ENCODE results near the gene ZNRD2.
A peak's percentile ranks its signal among the peaks of the same experiment; 100 is the strongest.
"Not testable (repeated sequence)": the region's sequence is repeated elsewhere in the genome, so short reads cannot be mapped to it uniquely, and the experiment has no call there.

The ZNRD2 gene

GRCh38 chr11:65555693-65556231 lies 14.5 kb upstream of the ZNRD2 start:
- peak; percentile 83 for DNase-seq (ENCODE audit: low read depth)

- DNase-seq (ENCODE audit: low read depth), result no peak
Measured at GRCh38 chr11:65556470-65557279, 13.6 kb upstream of the ZNRD2 start.

- no peak for DNase-seq (ENCODE audit: low read depth)
Measured at GRCh38 chr11:65557280-65558001, 12.8 kb upstream of the ZNRD2 start.

GRCh38 chr11:65558002-65558929 lies 12.0 kb upstream of the ZNRD2 start, which contains the start of gene LTBP3:
LTBP3 (minus strand) TSS chr11:65558359; CDS start chr11:65557959, 400 bp downstream.
- peak; percentile 82 for DNase-seq (ENCODE audit: low read depth)

- no peak for DNase-seq (ENCODE audit: low read depth)
Measured at GRCh38 chr11:65558930-65559509, 11.3 kb upstream of the ZNRD2 start.

- DNase-seq (ENCODE audit: low read depth), result no peak
Measured at GRCh38 chr11:65559535-65559934, 10.7 kb upstream of the ZNRD2 start.

GRCh38 chr11:65559951-65560537 lies 10.2 kb upstream of the ZNRD2 start:
- no peak for DNase-seq (ENCODE audit: low read depth)

- DNase-seq (ENCODE audit: low read depth), result no peak
Measured at GRCh38 chr11:65560555-65561418, 9.5 kb upstream of the ZNRD2 start.

GRCh38 chr11:65562020-65562419 lies 8.3 kb upstream of the ZNRD2 start:
- DNase-seq (ENCODE audit: low read depth), result no peak

- no peak for DNase-seq (ENCODE audit: low read depth)
Measured at GRCh38 chr11:65562788-65563187, 7.5 kb upstream of the ZNRD2 start.

GRCh38 chr11:65563601-65564000 lies 6.7 kb upstream of the ZNRD2 start:
- no peak for DNase-seq (ENCODE audit: low read depth)

GRCh38 chr11:65564879-65565559 lies 5.3 kb upstream of the ZNRD2 start:
- not testable (repeated sequence) for DNase-seq (ENCODE audit: low read depth)

GRCh38 chr11:65565624-65566453 lies 4.4 kb upstream of the ZNRD2 start:
- no peak for DNase-seq (ENCODE audit: low read depth)

- no peak for DNase-seq (ENCODE audit: low read depth)
Measured at GRCh38 chr11:65569164-65569972, 909 bp upstream of the ZNRD2 start.

- no peak for DNase-seq (ENCODE audit: low read depth)
Measured at GRCh38 chr11:65571420-65571819, 1.1 kb downstream of the ZNRD2 start.

- no peak for DNase-seq (ENCODE audit: low read depth)
Measured at GRCh38 chr11:65571940-65572339, 1.7 kb downstream of the ZNRD2 start.

GRCh38 chr11:65572356-65573051 lies 2.2 kb downstream of the ZNRD2 start, which contains the start of gene FAM89B:
FAM89B (plus strand) TSS chr11:65572538; CDS start chr11:65572670, 132 bp downstream.
- peak; percentile 81 for DNase-seq (ENCODE audit: low read depth)
